GM12892 (cell line): ENCODE results near the gene SENP5.
"Not testable (repeated sequence)": the region's sequence is repeated elsewhere in the genome, so short reads cannot be mapped to it uniquely, and the experiment has no call there.

Source experiments
- POLR2A ChIP-seq: IDR thresholded peaks from 2 replicates; pipeline ENCODE4 v1.6.1; 2011; ENCODE audit warnings: low read depth, low read length, control low read depth
- POLR2AphosphoS5 ChIP-seq: IDR thresholded peaks from 2 replicates; pipeline ENCODE4 v1.6.1; 2011; ENCODE audit warnings: low read depth, low read length, control low read depth
- TAF1 ChIP-seq: IDR thresholded peaks from 2 replicates; pipeline ENCODE4 v1.6.1; 2011; ENCODE audit warnings: low read depth, mild to moderate bottlenecking, control low read depth, low read length, borderline replicate concordance

- TF ChIP-seq POLR2A, POLR2AphosphoS5, TAF1: not testable (repeated sequence)
Measured at GRCh38 chr3:196863000-196863399, 4.7 kb upstream of the SENP5 start.
